ENCODE measurements around the gene COG5.

GRCh38 chr7:107492875-107493274 is 70.8 kb downstream of the COG5 start:
- TF ChIP-seq CTCF (IDR thresholded peaks at IDR 0.05) (no peak), POLR2A (IDR thresholded peaks at IDR 0.05) (no peak)
